GM23338 (cell line): ENCODE data around the gene PABPC3. TPM values are rescaled to one million over a fixed set of nuclear protein-coding genes. Genes with fewer than 3 reads are reported as not detected.

Experiments
- ATAC-seq: fragments of 200-7000 bp; cut with Tn5 transposase; 3 replicates; pipeline ENCODE4 v1.9.1; 2020
- DNase-seq: peaks from one replicate; pipeline ENCODE4 v3.0.0-alpha.2; 2015; ENCODE audit warnings: low spot score
- H2AFZ ChIP-seq: fragments of 200-600 bp; sonication (generic); 2 replicates; pipeline ENCODE4 v1.8.0; 2016; ENCODE audit warnings: antibody characterized with exemption, mild to moderate bottlenecking, moderate library complexity
- H3F3A ChIP-seq: fragments of 200-600 bp; sonication (generic); replicated peaks from 2 replicates; pipeline ENCODE4 v1.8.0; 2017; ENCODE audit warnings: antibody characterized with exemption, mixed run types, low read depth
- H3K27ac ChIP-seq: fragments of 200-600 bp; sonication (generic); 2 replicates; pipeline ENCODE4 v1.6.1; 2016; ENCODE audit warnings: low read depth
- H3K27me3 ChIP-seq: fragments of 200-600 bp; sonication (generic); 2 replicates; pipeline ENCODE4 v1.8.0; 2016; ENCODE audit warnings: mild to moderate bottlenecking, mixed run types, moderate library complexity; ENCODE audit not compliant: insufficient read depth
- H3K36me3 ChIP-seq: fragments of 200-600 bp; sonication (generic); 2 replicates; pipeline ENCODE4 v1.8.0; 2016; ENCODE audit warnings: mild to moderate bottlenecking; ENCODE audit not compliant: insufficient read depth
- H3K4me1 ChIP-seq: fragments of 200-600 bp; sonication (generic); 2 replicates; pipeline ENCODE4 v1.8.0; 2016; ENCODE audit warnings: mild to moderate bottlenecking, moderate library complexity; ENCODE audit not compliant: insufficient read depth
- H3K4me2 ChIP-seq: fragments of 200-600 bp; sonication (generic); 2 replicates; pipeline ENCODE4 v1.7.1; 2017; ENCODE audit warnings: mixed run types
- H3K4me3 ChIP-seq: fragments of 200-600 bp; sonication (generic); 2 replicates; pipeline ENCODE4 v1.6.1; 2016; ENCODE audit warnings: mixed run types
- H3K79me2 ChIP-seq: fragments of 200-600 bp; sonication (generic); replicated peaks from 2 replicates; pipeline ENCODE4 v1.8.0; 2017; ENCODE audit warnings: mild to moderate bottlenecking; ENCODE audit not compliant: insufficient read depth
- H3K9me2 ChIP-seq: fragments of 200-600 bp; sonication (generic); 2 replicates; pipeline ENCODE4 v1.8.0; 2017; ENCODE audit not compliant: insufficient read depth
- H4K20me1 ChIP-seq: fragments of 200-600 bp; sonication (generic); replicated peaks from 2 replicates; pipeline ENCODE4 v1.8.0; 2017; ENCODE audit warnings: mild to moderate bottlenecking; ENCODE audit not compliant: insufficient read depth
- H3K27ac Mint-ChIP-seq: 2 replicates; pipeline ENCODE4 v1.8.0; 2020; ENCODE audit warnings: inconsistent platforms, mild to moderate bottlenecking, moderate library complexity, mixed read lengths
- H3K27me3 Mint-ChIP-seq: 3 replicates; pipeline ENCODE4 v1.8.0; 2022; ENCODE audit warnings: low read depth, mild to moderate bottlenecking, moderate library complexity, mixed read lengths, inconsistent platforms; ENCODE audit not compliant: insufficient read depth, poor library complexity
- H3K36me3 Mint-ChIP-seq: 3 replicates; pipeline ENCODE4 v1.8.0; 2021; ENCODE audit warnings: low read depth, mild to moderate bottlenecking, inconsistent platforms, moderate library complexity, mixed read lengths
- H3K4me1 Mint-ChIP-seq: 3 replicates; pipeline ENCODE4 v1.8.0; 2020; ENCODE audit warnings: mild to moderate bottlenecking, inconsistent platforms, mixed read lengths
- H3K4me3 Mint-ChIP-seq: 3 replicates; pipeline ENCODE4 v1.8.0; 2021; ENCODE audit warnings: moderate library complexity, mild to moderate bottlenecking, inconsistent platforms, mixed read lengths
- H3K9me3 Mint-ChIP-seq: 3 replicates; pipeline ENCODE4 v1.8.0; 2020; ENCODE audit warnings: moderate library complexity, mild to moderate bottlenecking, inconsistent platforms, mixed read lengths
- CREB1 ChIP-seq: fragments of 250-450 bp; sonication (Bioruptor Pico); IDR thresholded peaks from 2 replicates; pipeline ENCODE4 v1.5.0; 2020; ENCODE audit warnings: low read depth, mild to moderate bottlenecking, moderate library complexity
- ETS1 ChIP-seq: IDR thresholded peaks from 2 replicates; pipeline ENCODE4 v1.6.1; 2016; ENCODE audit warnings: antibody characterized with exemption
- EZH2phosphoT487 ChIP-seq: fragments of 200-600 bp; sonication (generic); IDR thresholded peaks from one replicate; pipeline ENCODE4 v1.8.1; 2018; ENCODE audit warnings: antibody characterized with exemption; ENCODE audit not compliant: unreplicated experiment
- JUNB ChIP-seq: IDR thresholded peaks from one replicate; pipeline ENCODE4 v1.6.1; 2016; ENCODE audit warnings: antibody characterized with exemption; ENCODE audit not compliant: unreplicated experiment
- NANOG ChIP-seq: IDR thresholded peaks from 2 replicates; pipeline ENCODE4 v1.6.1; 2016; ENCODE audit warnings: antibody characterized with exemption, borderline replicate concordance
- POLR2AphosphoS5 ChIP-seq: IDR thresholded peaks from 2 replicates; pipeline ENCODE4 v1.6.1; 2016; ENCODE audit warnings: antibody characterized with exemption, low read depth
- REST ChIP-seq: IDR thresholded peaks from one replicate; pipeline ENCODE4 v1.6.1; 2018; ENCODE audit warnings: antibody characterized with exemption; ENCODE audit not compliant: unreplicated experiment
- ZNF331 ChIP-seq: fragments of 250-450 bp; sonication (Bioruptor Pico); IDR thresholded peaks from 2 replicates; pipeline ENCODE4 v1.5.0; 2020; ENCODE audit warnings: low read depth, mild to moderate bottlenecking, moderate library complexity
- polyA plus RNA-seq: library from polyadenylated mRNA; unstranded; fragments of >200 nt; fragmentation: Nextera tagmentation; extraction: Ambion mirVana; gene quantifications from 2 replicates; pipeline ENCODE4 v1.2.1, GENCODE V29; 2016
- total RNA-seq: library from RNA; depleted of rRNA; stranded (reverse); fragments of >200 nt; shearing (Covaris generic); gene quantifications from 2 replicates; pipeline ENCODE4 v1.2.3, GENCODE V29; 2014
- TF ChIP-seq, protein P1 (sequence below): fragments of 250-450 bp; sonication (Bioruptor Pico); IDR thresholded peaks from 2 replicates; pipeline ENCODE4 v1.5.0; 2020; ENCODE audit warnings: mild to moderate bottlenecking, moderate library complexity

PABPC3 gene
- total and polyA plus RNA-seq, 2 experiments from 2014 or later, result 0.55 to 1.2 TPM

DNA sequence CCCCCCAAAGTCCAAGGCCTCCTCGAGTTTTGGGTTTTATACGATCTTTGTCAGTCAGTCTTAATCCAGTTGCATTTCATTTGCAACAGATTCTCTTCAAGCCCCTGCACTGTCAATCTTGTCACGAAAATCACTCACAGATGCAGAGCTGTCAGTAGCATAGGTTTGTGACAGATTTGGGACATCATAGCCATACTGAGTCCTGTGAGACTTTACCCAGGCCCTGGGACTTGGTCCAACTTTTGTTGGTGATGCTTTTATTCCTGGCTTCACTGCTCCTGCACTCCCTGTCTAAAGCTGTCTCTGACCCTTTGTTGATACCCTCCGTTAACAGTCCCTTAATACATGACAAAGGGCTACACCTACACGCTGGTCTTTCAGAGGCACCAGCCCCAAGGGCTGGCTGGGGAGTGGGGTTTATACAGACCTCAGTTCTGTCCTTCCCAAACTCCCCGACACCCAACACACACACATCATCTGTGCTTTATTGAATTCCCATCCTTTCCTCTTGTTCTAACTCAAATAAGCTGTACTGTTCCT, 36.0 kb downstream of the PABPC3 start:
- Histone ChIP-seq H3K27me3 (no peaks in the 10 kb centered on the region), H3K4me1 (peaks cover 32% of the 10 kb centered on the region), H3K9me2 (0 out of 2 replicates have a peak, but pooled peaks cover 3% of the 10 kb centered on the region), H3K36me3 (peaks cover 4% of the 10 kb centered on the region; the same call in 1 of the 2 replicates), H3K79me2 (no peaks in the 10 kb centered on the region), H3K27ac (no peak overlapping the region), H3K4me2 (peak overlapping the region; percentile 45; the same call in 1 of the 2 replicates), H3F3A (peaks cover 10% of the 10 kb centered on the region; the same call in 1 of the 2 replicates), H2AFZ (no peak overlapping the region; the same call in 1 of the 2 replicates), H3K4me3 (no peak overlapping the region), H4K20me1 (no peaks in the 10 kb centered on the region)
- H3K27ac Mint-ChIP-seq, result no peak overlapping the region
- H3K27me3 Mint-ChIP-seq, result peaks cover 11% of the 10 kb centered on the region
- peak; percentile 91 for ATAC-seq
- H3K9me3 Mint-ChIP-seq, result peaks cover 22% of the 10 kb centered on the region
- H3K4me3 Mint-ChIP-seq, result no peak overlapping the region
- peak; percentile 36 for DNase-seq
- TF ChIP-seq EZH2phosphoT487, result no peak
- TF ChIP-seq NANOG, result peak; percentile 8; the same call in 1 of the 2 replicates
- H3K4me1 Mint-ChIP-seq, result peaks cover 32% of the 10 kb centered on the region
- H3K36me3 Mint-ChIP-seq, result peaks cover 22% of the 10 kb centered on the region; the same call in 2 of the 3 replicates

DNA sequence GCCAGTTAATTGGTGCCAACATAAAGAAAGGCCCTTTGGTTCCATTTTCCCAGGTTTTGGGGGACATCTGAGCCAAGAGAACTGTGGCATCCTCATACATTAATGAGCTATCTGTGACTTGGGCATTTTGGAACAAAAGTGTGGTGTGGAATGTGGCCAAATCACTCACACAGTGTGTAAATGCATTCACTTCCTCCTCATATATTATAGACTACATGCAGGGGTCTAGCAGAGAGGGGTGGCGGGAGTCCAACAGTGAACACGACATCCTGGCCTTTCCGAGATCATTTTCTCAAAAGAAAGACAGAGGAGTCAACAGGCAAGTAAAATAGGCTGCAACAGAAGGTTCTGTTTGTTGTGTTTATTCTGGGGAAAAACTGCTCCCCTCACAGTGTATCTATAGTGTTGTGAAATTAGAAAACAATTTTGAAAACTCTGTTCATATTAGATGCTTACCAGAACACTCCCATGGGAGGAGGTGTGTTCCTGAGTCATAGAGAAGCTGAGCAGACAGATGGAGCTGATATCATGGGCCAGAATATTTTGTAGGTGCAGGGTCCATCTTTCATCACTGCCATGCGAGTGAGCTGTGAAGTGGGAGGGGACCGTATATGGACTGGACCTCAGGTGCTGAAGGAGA, 36.9 kb downstream of the PABPC3 start:
- no peaks in the 10 kb centered on the region for H3K27me3 ChIP-seq
- Mint-ChIP-seq H3K4me3 (no peak overlapping the region), H3K9me3 (peaks cover 22% of the 10 kb centered on the region), H3K36me3 (peaks cover 22% of the 10 kb centered on the region; the same call in 2 of the 3 replicates), H3K27me3 (peaks cover 11% of the 10 kb centered on the region), H3K4me1 (peaks cover 39% of the 10 kb centered on the region), H3K27ac (no peak overlapping the region)
- no peak overlapping the region for H3K27ac ChIP-seq
- H3F3A ChIP-seq, result peaks cover 10% of the 10 kb centered on the region; the same call in 1 of the 2 replicates
- no peak overlapping the region for H2AFZ ChIP-seq
- H3K79me2 ChIP-seq, result no peaks in the 10 kb centered on the region
- DNase-seq (no peak), ATAC-seq (no peak)
- H3K4me1 ChIP-seq, result peaks cover 41% of the 10 kb centered on the region
- no peak overlapping the region for H3K4me3 ChIP-seq
- 0 out of 2 replicates have a peak, but pooled peaks cover 3% of the 10 kb centered on the region for H3K9me2 ChIP-seq
- no peaks in the 10 kb centered on the region for H4K20me1 ChIP-seq
- peaks cover 4% of the 10 kb centered on the region; the same call in 1 of the 2 replicates for H3K36me3 ChIP-seq
- 0 out of 2 replicates have a peak overlapping the region, but pooled peaks have one; percentile 45 for H3K4me2 ChIP-seq
- TF ChIP-seq ETS1 (no peak), JUNB (no peak), CREB1 (no peak), ZNF331 (no peak), POLR2AphosphoS5 (no peak), REST (no peak), NANOG (no peak)
- TF ChIP-seq, protein P1, sequence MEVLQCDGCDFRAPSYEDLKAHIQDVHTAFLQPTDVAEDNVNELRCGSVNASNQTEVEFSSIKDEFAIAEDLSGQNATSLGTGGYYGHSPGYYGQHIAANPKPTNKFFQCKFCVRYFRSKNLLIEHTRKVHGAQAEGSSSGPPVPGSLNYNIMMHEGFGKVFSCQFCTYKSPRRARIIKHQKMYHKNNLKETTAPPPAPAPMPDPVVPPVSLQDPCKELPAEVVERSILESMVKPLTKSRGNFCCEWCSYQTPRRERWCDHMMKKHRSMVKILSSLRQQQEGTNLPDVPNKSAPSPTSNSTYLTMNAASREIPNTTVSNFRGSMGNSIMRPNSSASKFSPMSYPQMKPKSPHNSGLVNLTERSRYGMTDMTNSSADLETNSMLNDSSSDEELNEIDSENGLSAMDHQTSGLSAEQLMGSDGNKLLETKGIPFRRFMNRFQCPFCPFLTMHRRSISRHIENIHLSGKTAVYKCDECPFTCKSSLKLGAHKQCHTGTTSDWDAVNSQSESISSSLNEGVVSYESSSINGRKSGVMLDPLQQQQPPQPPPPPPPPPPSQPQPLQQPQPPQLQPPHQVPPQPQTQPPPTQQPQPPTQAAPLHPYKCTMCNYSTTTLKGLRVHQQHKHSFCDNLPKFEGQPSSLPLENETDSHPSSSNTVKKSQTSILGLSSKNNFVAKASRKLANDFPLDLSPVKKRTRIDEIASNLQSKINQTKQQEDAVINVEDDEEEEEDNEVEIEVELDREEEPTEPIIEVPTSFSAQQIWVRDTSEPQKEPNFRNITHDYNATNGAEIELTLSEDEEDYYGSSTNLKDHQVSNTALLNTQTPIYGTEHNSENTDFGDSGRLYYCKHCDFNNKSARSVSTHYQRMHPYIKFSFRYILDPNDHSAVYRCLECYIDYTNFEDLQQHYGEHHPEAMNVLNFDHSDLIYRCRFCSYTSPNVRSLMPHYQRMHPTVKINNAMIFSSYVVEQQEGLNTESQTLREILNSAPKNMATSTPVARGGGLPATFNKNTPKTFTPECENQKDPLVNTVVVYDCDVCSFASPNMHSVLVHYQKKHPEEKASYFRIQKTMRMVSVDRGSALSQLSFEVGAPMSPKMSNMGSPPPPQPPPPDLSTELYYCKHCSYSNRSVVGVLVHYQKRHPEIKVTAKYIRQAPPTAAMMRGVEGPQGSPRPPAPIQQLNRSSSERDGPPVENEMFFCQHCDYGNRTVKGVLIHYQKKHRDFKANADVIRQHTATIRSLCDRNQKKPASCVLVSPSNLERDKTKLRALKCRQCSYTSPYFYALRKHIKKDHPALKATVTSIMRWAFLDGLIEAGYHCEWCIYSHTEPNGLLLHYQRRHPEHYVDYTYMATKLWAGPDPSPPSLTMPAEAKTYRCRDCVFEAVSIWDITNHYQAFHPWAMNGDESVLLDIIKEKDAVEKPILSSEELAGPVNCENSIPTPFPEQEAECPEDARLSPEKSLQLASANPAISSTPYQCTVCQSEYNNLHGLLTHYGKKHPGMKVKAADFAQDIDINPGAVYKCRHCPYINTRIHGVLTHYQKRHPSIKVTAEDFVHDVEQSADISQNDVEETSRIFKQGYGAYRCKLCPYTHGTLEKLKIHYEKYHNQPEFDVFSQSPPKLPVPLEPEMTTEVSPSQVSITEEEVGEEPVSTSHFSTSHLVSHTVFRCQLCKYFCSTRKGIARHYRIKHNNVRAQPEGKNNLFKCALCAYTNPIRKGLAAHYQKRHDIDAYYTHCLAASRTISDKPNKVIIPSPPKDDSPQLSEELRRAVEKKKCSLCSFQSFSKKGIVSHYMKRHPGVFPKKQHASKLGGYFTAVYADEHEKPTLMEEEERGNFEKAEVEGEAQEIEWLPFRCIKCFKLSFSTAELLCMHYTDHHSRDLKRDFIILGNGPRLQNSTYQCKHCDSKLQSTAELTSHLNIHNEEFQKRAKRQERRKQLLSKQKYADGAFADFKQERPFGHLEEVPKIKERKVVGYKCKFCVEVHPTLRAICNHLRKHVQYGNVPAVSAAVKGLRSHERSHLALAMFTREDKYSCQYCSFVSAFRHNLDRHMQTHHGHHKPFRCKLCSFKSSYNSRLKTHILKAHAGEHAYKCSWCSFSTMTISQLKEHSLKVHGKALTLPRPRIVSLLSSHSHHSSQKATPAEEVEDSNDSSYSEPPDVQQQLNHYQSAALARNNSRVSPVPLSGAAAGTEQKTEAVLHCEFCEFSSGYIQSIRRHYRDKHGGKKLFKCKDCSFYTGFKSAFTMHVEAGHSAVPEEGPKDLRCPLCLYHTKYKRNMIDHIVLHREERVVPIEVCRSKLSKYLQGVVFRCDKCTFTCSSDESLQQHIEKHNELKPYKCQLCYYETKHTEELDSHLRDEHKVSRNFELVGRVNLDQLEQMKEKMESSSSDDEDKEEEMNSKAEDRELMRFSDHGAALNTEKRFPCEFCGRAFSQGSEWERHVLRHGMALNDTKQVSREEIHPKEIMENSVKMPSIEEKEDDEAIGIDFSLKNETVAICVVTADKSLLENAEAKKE, result no peak
